GM12878 (cell line): ENCODE data around the gene SETD1A. TPM values are rescaled to one million over a fixed set of nuclear protein-coding genes. Genes with fewer than 3 reads are reported as not detected.

Experiments
- ATAC-seq: fragments of 200-7000 bp; cut with Tn5 transposase; 3 replicates; pipeline ENCODE4 v1.9.1; 2020; ENCODE audit warnings: mild to moderate bottlenecking, moderate library complexity
- BruUV-seq: library from RNA; stranded (reverse); fragments of 400-500 nt; replicated peaks from 2 replicates; lab custom pipeline; 2021; lab: Mats Ljungman, UMichigan
- CTCF ChIA-PET: fragments of 300-600 bp; sonication (Branson Sonifier 250); formaldehyde crosslinking; extraction: SDS; loops from one replicate; lab custom pipeline; 2021; ENCODE audit warnings: inconsistent platforms; lab: Yijun Ruan, JAX
- POLR2A ChIA-PET: fragments of 350-600 bp; formaldehyde crosslinking; extraction: SDS; loops from one replicate; lab custom pipeline; 2021; ENCODE audit warnings: inconsistent platforms; lab: Charles Lee
- RAD21 ChIA-PET: fragments of 300-600 bp; sonication (Branson Sonifier 250); formaldehyde crosslinking; loops from one replicate; lab custom pipeline; 2023; ENCODE audit warnings: antibody characterized with exemption; ENCODE audit not compliant: unreplicated experiment; lab: Charles Lee
- SMC1A ChIA-PET: fragments of 300-600 bp; sonication (Branson Sonifier 250); formaldehyde crosslinking; loops from one replicate; lab custom pipeline; 2023; ENCODE audit not compliant: unreplicated experiment, uncharacterized antibody; lab: Charles Lee
- DNase-seq: peaks from one replicate; pipeline ENCODE4 v3.0.0-alpha.2; 2011; ENCODE audit warnings: low read depth, low spot score
- FAIRE-seq: peaks from 3 replicates; lab custom pipeline; 2011; peaks lifted over from hg19 to GRCh38; lab: Jason Lieb, UNC
- H2AFZ ChIP-seq: 2 replicates; pipeline ENCODE4 v1.6.0; 2011; ENCODE audit warnings: low read depth, low read length, control low read depth; ENCODE audit not compliant: control insufficient read depth
- H3K27ac ChIP-seq: 2 replicates; pipeline ENCODE4 v1.5.1; 2011; ENCODE audit warnings: control low read depth; ENCODE audit not compliant: control insufficient read depth, insufficient read depth
- H3K27me3 ChIP-seq, 2 experiments: replicated peaks in 1 of 2; 2 replicates each; pipeline versions ENCODE4 v1.6.0 to v1.6.1; 2011; ENCODE audit warnings: low read length in 1 of 2; ENCODE audit not compliant: control insufficient read depth in 2 of 2, insufficient read depth in 2 of 2
- H3K36me3 ChIP-seq, 2 experiments: 2 replicates each; pipeline ENCODE4 v1.5.1; 2011; ENCODE audit warnings: low read length in 1 of 2; ENCODE audit not compliant: control insufficient read depth in 2 of 2, insufficient read depth in 2 of 2
- H3K4me1 ChIP-seq: 2 replicates; pipeline ENCODE4 v1.6.1; 2011; ENCODE audit warnings: mild to moderate bottlenecking, low read length, moderate library complexity, mixed read lengths; ENCODE audit not compliant: control insufficient read depth, insufficient read depth
- H3K4me2 ChIP-seq: 2 replicates; pipeline ENCODE4 v1.6.0; 2011; ENCODE audit warnings: control low read depth; ENCODE audit not compliant: control insufficient read depth, insufficient read depth
- H3K4me3 ChIP-seq: fragments of 200-600 bp; sonication (generic); 2 replicates; pipeline ENCODE4 v1.5.1; 2016
- H3K79me2 ChIP-seq: 2 replicates; pipeline ENCODE4 v1.6.0; 2011; ENCODE audit warnings: low read length; ENCODE audit not compliant: control insufficient read depth, insufficient read depth
- H3K9ac ChIP-seq: 2 replicates; pipeline ENCODE4 v1.8.0; 2011; ENCODE audit warnings: low read length, control low read depth, mixed read lengths; ENCODE audit not compliant: control insufficient read depth, insufficient read depth
- H3K9me3 ChIP-seq: replicated peaks from 3 replicates; pipeline ENCODE4 v1.5.1; 2011; ENCODE audit warnings: mild to moderate bottlenecking, low read length; ENCODE audit not compliant: control insufficient read depth, insufficient read depth
- H4K20me1 ChIP-seq: 2 replicates; pipeline ENCODE4 v1.6.0; 2011; ENCODE audit not compliant: control insufficient read depth, insufficient read depth
- BACH1 ChIP-seq: fragments of 450-650 bp; IDR thresholded peaks from 2 replicates; pipeline ENCODE4 v1.6.1; 2017; ENCODE audit warnings: mild to moderate bottlenecking, borderline replicate concordance
- CBX3 ChIP-seq: fragments of 200-600 bp; sonication (generic); IDR thresholded peaks from 2 replicates; pipeline ENCODE4 v1.6.1; 2016; ENCODE audit warnings: low read depth, borderline replicate concordance
- DPF2 ChIP-seq: fragments of 450-650 bp; IDR thresholded peaks from 2 replicates; pipeline ENCODE4 v1.6.1; 2017; ENCODE audit warnings: mild to moderate bottlenecking
- EGR1 ChIP-seq, 2 experiments: IDR thresholded peaks; 1 replicate in 1 of 2; 2 replicates in 1 of 2; pipeline ENCODE4 v1.6.1; 2011 to 2012; ENCODE audit warnings: low read depth in 2 of 2, low read length in 2 of 2, borderline replicate concordance in 1 of 2, mild to moderate bottlenecking in 1 of 2, moderate library complexity in 1 of 2
- GATAD2B ChIP-seq: fragments of 450-650 bp; conservative IDR thresholded peaks from 2 replicates; pipeline ENCODE4 v1.6.1; 2017; ENCODE audit warnings: low read depth, mild to moderate bottlenecking, moderate library complexity
- IKZF1 ChIP-seq: fragments of 450-650 bp; conservative IDR thresholded peaks from 2 replicates; pipeline ENCODE4 v1.6.1; 2017; ENCODE audit warnings: antibody characterized with exemption, mild to moderate bottlenecking
- LARP7 ChIP-seq: fragments of 450-650 bp; IDR thresholded peaks from 2 replicates; pipeline ENCODE4 v1.6.1; 2017; ENCODE audit warnings: mild to moderate bottlenecking
- MYB ChIP-seq: fragments of 150-350 bp; IDR thresholded peaks from 2 replicates; pipeline ENCODE4 v1.6.1; 2014; ENCODE audit warnings: mild to moderate bottlenecking, low read depth, low read length, borderline replicate concordance
- NBN ChIP-seq: fragments of 450-650 bp; IDR thresholded peaks from 2 replicates; pipeline ENCODE4 v1.6.1; 2016
- NR2F1 ChIP-seq: fragments of 450-650 bp; conservative IDR thresholded peaks from 2 replicates; pipeline ENCODE4 v1.6.1; 2017; ENCODE audit warnings: mild to moderate bottlenecking
- PML ChIP-seq: IDR thresholded peaks from 2 replicates; pipeline ENCODE4 v1.6.1; 2012; ENCODE audit warnings: low read length, inconsistent platforms
- RELA ChIP-seq: fragments of 450-650 bp; IDR thresholded peaks from 2 replicates; pipeline ENCODE4 v1.8.0; 2014; ENCODE audit warnings: borderline replicate concordance; ENCODE audit not compliant: partially characterized antibody
- SIN3A ChIP-seq: IDR thresholded peaks from 2 replicates; pipeline ENCODE4 v1.6.1; 2012; ENCODE audit warnings: low read depth, low read length, improper control_type of control experiment
- SMARCA5 ChIP-seq: fragments of 450-650 bp; IDR thresholded peaks from 2 replicates; pipeline ENCODE4 v1.6.1; 2017; ENCODE audit warnings: mild to moderate bottlenecking
- ZBED1 ChIP-seq: IDR thresholded peaks from 2 replicates; pipeline ENCODE4 v1.6.1; 2016; ENCODE audit warnings: borderline replicate concordance
- ZNF622 ChIP-seq: fragments of 450-650 bp; IDR thresholded peaks from 2 replicates; pipeline ENCODE4 v1.6.1; 2017; ENCODE audit warnings: mild to moderate bottlenecking, inconsistent platforms
- WGBS: methylation state at CpG from one replicate; pipeline ENCODE4 v1.1.6; 2016; ENCODE audit warnings: low lambda C conversion rate; ENCODE audit not compliant: insufficient replicate concordance, insufficient coverage; ENCODE audit errors: missing lambda C conversion rate; 5-methylcytosine and 5-hydroxymethylcytosine counted together
- in situ Hi-C: fragments of 300-500 bp; cut with MboI; formaldehyde crosslinking; loops from 9 replicates; pipeline ENCODE4 v1.14.3; 2018; ENCODE audit warnings: mixed read lengths
- intact Hi-C: fragments of 100-400 bp; cut with micrococcal nuclease; formaldehyde crosslinking; loops from one replicate; pipeline ENCODE4 v1.14.2; 2022; ENCODE audit not compliant: unreplicated experiment
- polyA plus RNA-seq, 11 experiments: library from polyadenylated mRNA; depleted of rRNA in 4 of 11; unstranded in 6 of 11; stranded (reverse) in 5 of 11; fragments of >200 nt; fragmentation: Nextera tagmentation in 4 of 11; fragmentation: Illumina TruSeq in 1 of 11; extraction: Ambion mirVana in 4 of 11; extraction: Trizol in 1 of 11; gene quantifications; 1 replicate in 1 of 11; 2 replicates in 10 of 11; pipeline versions ENCODE4 v1.2.1 to v1.2.3, GENCODE V29; 2011 to 2016; ENCODE audit warnings: inconsistent platforms in 2 of 11, missing spikeins in 2 of 11, low read depth in 1 of 11
- total RNA-seq, 4 experiments: library from RNA; depleted of rRNA in 3 of 4; stranded (reverse); fragments of >200 nt in 3 of 4; fragmentation: Illumina TruSeq in 1 of 4; extraction: Trizol in 1 of 4; gene quantifications; 2 replicates each; pipeline versions ENCODE4 v1.2.1 to v1.2.3, GENCODE V29; 2013 to 2021
- TF ChIP-seq, protein P1 (sequence below): fragments of 450-650 bp; formaldehyde crosslinking; IDR thresholded peaks from 2 replicates; pipeline ENCODE4 v1.4.0; 2020; ENCODE audit warnings: mild to moderate bottlenecking, moderate library complexity
- TF ChIP-seq, protein P2 (sequence below): fragments of 150-350 bp; IDR thresholded peaks from 2 replicates; pipeline ENCODE4 v1.6.1; 2014; ENCODE audit warnings: mild to moderate bottlenecking, low read depth, low read length

SETD1A gene
- total and polyA plus RNA-seq, 10 of the 15 experiments (the other 5 are each of a cell fraction or from before 2014, with no cell fraction given), result 0.02 to 25.9 (median 4.9) TPM

DNA sequence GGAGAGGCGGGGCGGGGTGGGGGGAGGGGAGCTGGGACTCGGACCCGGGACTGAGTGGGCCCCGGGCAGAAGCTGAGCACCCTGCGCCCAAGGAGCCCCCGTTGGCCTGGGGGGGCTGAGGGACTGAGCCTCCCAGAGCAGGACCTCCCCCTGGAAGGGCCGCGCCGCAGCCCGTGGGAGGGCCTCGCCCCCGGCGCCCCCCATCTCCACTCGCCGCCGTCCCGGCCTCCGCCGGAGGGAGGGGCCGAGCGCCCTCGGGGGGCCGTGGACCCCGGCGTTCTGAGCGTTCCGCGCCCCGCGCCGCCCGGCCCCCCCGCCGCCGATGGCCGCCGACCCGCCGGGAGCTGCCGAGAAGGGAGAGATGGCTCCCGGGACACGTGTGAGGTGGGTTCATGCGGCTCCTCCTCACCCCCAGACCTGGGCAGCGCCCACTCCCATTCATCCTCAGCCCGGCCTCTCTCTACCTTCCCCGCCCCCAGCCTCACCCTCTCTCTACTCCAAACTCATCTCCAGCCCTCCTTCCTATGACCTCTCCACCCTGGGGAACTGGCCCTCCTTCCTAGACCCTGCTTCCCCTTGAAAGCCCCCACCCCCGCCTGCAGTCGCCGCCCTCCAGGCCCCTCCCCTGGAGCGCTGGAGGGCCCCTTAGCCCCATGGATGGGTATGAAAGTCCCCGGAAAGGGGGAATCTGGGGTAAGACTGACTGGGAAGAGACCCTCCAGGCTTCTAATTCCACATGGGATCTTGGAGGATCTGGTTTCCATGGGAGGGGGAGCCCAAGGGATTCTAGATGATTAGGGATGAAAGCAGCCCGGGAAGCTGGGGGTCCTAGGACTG, 33.3 kb upstream of the SETD1A start:
- H4K20me1 ChIP-seq, result no peaks in the 10 kb centered on the region
- H3K4me3 ChIP-seq, result peak overlapping the region; percentile 81
- H3K4me2 ChIP-seq, result peak overlapping the region; percentile 48
- H3K36me3 ChIP-seq, result no peaks in the 10 kb centered on the region; a peak in 2 of 4 replicates
- peaks cover 5% of the 10 kb centered on the region for H3K79me2 ChIP-seq
- ChIA-PET POLR2A (interaction anchor here (0.5 to 1.5 kb wide), 4 partner anchors 16 to 1009 kb away, joined by 3 to 8 read pairs (median 3); no protein-coding TSS in a partner anchor), CTCF (interaction anchor here (1.1 to 5.2 kb wide), 2 partner anchors 17 to 23 kb away, joined by 3 to 26 read pairs; no protein-coding TSS in a partner anchor), RAD21 (interaction anchor here (0.6 to 1.3 kb wide), 4 partner anchors 29 to 111 kb away, joined by 3 to 5 read pairs (median 4); no protein-coding TSS in a partner anchor), SMC1A (no interaction called here)
- H3K9me3 ChIP-seq, result no peaks in the 10 kb centered on the region
- peaks cover 4% of the 10 kb centered on the region; the same call in 1 of the 2 replicates for H3K4me1 ChIP-seq
- intact Hi-C loops (loop anchor here (5.0 to 10.0 kb wide), 3 partner anchors 162 to 269 kb away; partner anchors contain the start of genes CFAP119, FBRS, PRR14 and RNF40), in situ Hi-C loops (loop anchor here (5.0 kb wide), 1 partner anchor 82 kb away; no protein-coding TSS in a partner anchor)
- DNase-seq (no peak), ATAC-seq (no peak), FAIRE-seq (no peak)
- WGBS, result 5% methylated on average over 20 of the region's 53 CpGs
- no peak overlapping the region for H2AFZ ChIP-seq
- TF ChIP-seq GATAD2B, result peak; percentile 83
- 0 out of 2 replicates have a peak, but pooled peaks have one; percentile 39 for TF ChIP-seq BACH1
- TF ChIP-seq PML, result no peak
- TF ChIP-seq CBX3, result no peak
- peak; percentile 42; the same call in 1 of the 2 replicates for TF ChIP-seq IKZF1
- TF ChIP-seq ZNF622, result no peak
- no peak for TF ChIP-seq ZBED1
- peak in 1 of 2 experiments; percentile 80; a peak in 1 of 3 replicates for TF ChIP-seq EGR1 (IDR thresholded peaks at IDR 0.05; ENCODE audit: borderline replicate concordance in 1 of 2, low read depth in 2 of 2, low read length in 2 of 2)
- peak; percentile 50; the same call in 1 of the 2 replicates for TF ChIP-seq DPF2
- TF ChIP-seq RELA, result peak; percentile 37
- TF ChIP-seq NR2F1, result peak; percentile 50
- no peak for TF ChIP-seq MYB
- TF ChIP-seq, protein P1, sequence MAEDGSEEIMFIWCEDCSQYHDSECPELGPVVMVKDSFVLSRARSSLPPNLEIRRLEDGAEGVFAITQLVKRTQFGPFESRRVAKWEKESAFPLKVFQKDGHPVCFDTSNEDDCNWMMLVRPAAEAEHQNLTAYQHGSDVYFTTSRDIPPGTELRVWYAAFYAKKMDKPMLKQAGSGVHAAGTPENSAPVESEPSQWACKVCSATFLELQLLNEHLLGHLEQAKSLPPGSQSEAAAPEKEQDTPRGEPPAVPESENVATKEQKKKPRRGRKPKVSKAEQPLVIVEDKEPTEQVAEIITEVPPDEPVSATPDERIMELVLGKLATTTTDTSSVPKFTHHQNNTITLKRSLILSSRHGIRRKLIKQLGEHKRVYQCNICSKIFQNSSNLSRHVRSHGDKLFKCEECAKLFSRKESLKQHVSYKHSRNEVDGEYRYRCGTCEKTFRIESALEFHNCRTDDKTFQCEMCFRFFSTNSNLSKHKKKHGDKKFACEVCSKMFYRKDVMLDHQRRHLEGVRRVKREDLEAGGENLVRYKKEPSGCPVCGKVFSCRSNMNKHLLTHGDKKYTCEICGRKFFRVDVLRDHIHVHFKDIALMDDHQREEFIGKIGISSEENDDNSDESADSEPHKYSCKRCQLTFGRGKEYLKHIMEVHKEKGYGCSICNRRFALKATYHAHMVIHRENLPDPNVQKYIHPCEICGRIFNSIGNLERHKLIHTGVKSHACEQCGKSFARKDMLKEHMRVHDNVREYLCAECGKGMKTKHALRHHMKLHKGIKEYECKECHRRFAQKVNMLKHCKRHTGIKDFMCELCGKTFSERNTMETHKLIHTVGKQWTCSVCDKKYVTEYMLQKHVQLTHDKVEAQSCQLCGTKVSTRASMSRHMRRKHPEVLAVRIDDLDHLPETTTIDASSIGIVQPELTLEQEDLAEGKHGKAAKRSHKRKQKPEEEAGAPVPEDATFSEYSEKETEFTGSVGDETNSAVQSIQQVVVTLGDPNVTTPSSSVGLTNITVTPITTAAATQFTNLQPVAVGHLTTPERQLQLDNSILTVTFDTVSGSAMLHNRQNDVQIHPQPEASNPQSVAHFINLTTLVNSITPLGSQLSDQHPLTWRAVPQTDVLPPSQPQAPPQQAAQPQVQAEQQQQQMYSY (CRISPR knock-in tag), result no peak
- TF ChIP-seq LARP7, result peak; percentile 65; the same call in 1 of the 2 replicates
- no peak for TF ChIP-seq SIN3A
- TF ChIP-seq SMARCA5, result peak; percentile 56; the same call in 1 of the 2 replicates
- TF ChIP-seq NBN, result no peak
- TF ChIP-seq, protein P2, sequence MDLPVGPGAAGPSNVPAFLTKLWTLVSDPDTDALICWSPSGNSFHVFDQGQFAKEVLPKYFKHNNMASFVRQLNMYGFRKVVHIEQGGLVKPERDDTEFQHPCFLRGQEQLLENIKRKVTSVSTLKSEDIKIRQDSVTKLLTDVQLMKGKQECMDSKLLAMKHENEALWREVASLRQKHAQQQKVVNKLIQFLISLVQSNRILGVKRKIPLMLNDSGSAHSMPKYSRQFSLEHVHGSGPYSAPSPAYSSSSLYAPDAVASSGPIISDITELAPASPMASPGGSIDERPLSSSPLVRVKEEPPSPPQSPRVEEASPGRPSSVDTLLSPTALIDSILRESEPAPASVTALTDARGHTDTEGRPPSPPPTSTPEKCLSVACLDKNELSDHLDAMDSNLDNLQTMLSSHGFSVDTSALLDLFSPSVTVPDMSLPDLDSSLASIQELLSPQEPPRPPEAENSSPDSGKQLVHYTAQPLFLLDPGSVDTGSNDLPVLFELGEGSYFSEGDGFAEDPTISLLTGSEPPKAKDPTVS, result no peak
- no peaks in the 10 kb centered on the region for H3K27me3 ChIP-seq
- BruUV-seq, result no TSS peak
- peak overlapping the region; percentile 32; the same call in 1 of the 2 replicates for H3K27ac ChIP-seq
- peak overlapping the region; percentile 57 for H3K9ac ChIP-seq
